ENCODE results near the gene FAT3. TPM values are rescaled to one million over a fixed set of nuclear protein-coding genes. Genes with fewer than 3 reads are reported as not detected.

The FAT3 gene
- total and polyA plus RNA-seq, 3 experiments from 2014 or later = not detected

- Histone ChIP-seq H3K27ac (ENCODE audit: low read depth, low read length) (no peak overlapping the region), H3K4me3 (ENCODE audit: low read length) (no peak overlapping the region), H3K9me3 (ENCODE audit: low read length) (no peaks in the 10 kb centered on the region), H3K27me3 (ENCODE audit: insufficient read depth, low read length, poor library complexity, severe bottlenecking) (no peaks in the 10 kb centered on the region), H3K36me3 (ENCODE audit: insufficient read depth, low read length) (no peaks in the 10 kb centered on the region), H3K4me1 (ENCODE audit: insufficient read depth, low read length) (no peaks in the 10 kb centered on the region)
- no peaks in the 10 kb centered on the region for H3K36me3 Mint-ChIP-seq
- no peaks in the 10 kb centered on the region for H3K4me1 Mint-ChIP-seq
- no peak for DNase-seq
- POLR2A ChIA-PET = no interaction called here
- CTCF ChIA-PET = no interaction called here
- H3K27ac Mint-ChIP-seq = no peak overlapping the region
- H3K27me3 Mint-ChIP-seq = no peaks in the 10 kb centered on the region
- no peak overlapping the region for H3K4me3 Mint-ChIP-seq
- H3K9me3 Mint-ChIP-seq = peaks cover 0 to 6% (median 2%) of the 10 kb centered on the region in 5 donors
Observed at GRCh38 chr11:92245700-92246271, 21.2 kb downstream of the FAT3 start.

- H3K27ac ChIP-seq (ENCODE audit: low read depth, low read length) = no peak overlapping the region
Observed at GRCh38 chr11:92246630-92247029, 22.0 kb downstream of the FAT3 start.

GRCh38 chr11:92249156-92249753 lies 24.6 kb downstream of the FAT3 start:
- Mint-ChIP-seq H3K4me3 (no peak overlapping the region), H3K4me1 (no peaks in the 10 kb centered on the region), H3K27me3 (no peaks in the 10 kb centered on the region), H3K36me3 (no peaks in the 10 kb centered on the region), H3K27ac (no peak overlapping the region), H3K9me3 (peaks cover 0 to 7% (median 2%) of the 10 kb centered on the region in 5 donors)
- H3K27ac ChIP-seq (ENCODE audit: low read depth, low read length) = no peak overlapping the region
- H3K4me1 ChIP-seq (ENCODE audit: insufficient read depth, low read length) = no peaks in the 10 kb centered on the region
- ChIA-PET POLR2A (no interaction called here), CTCF (no interaction called here)
- no peak overlapping the region for H3K4me3 ChIP-seq (ENCODE audit: low read length)
- H3K9me3 ChIP-seq (ENCODE audit: low read length) = no peaks in the 10 kb centered on the region
- H3K36me3 ChIP-seq (ENCODE audit: insufficient read depth, low read length) = no peaks in the 10 kb centered on the region
- no peak for DNase-seq
- H3K27me3 ChIP-seq (ENCODE audit: insufficient read depth, low read length, poor library complexity, severe bottlenecking) = no peaks in the 10 kb centered on the region

More at GRCh38 chr11:92246630-92247029, 22.0 kb downstream of the FAT3 start:
- Histone ChIP-seq H3K27me3 (ENCODE audit: insufficient read depth, low read length, poor library complexity, severe bottlenecking) (no peaks in the 10 kb centered on the region), H3K36me3 (ENCODE audit: insufficient read depth, low read length) (no peaks in the 10 kb centered on the region), H3K4me3 (ENCODE audit: low read length) (no peak overlapping the region), H3K4me1 (ENCODE audit: insufficient read depth, low read length) (no peaks in the 10 kb centered on the region), H3K9me3 (ENCODE audit: low read length) (no peaks in the 10 kb centered on the region)
- ChIA-PET POLR2A (no interaction called here), CTCF (no interaction called here)
- Mint-ChIP-seq H3K4me3 (no peak overlapping the region), H3K27me3 (no peaks in the 10 kb centered on the region), H3K4me1 (no peaks in the 10 kb centered on the region), H3K9me3 (peaks cover 0 to 6% (median 2%) of the 10 kb centered on the region in 5 donors), H3K27ac (no peak overlapping the region), H3K36me3 (no peaks in the 10 kb centered on the region)
- no peak for DNase-seq

- Histone ChIP-seq H3K27me3 (ENCODE audit: insufficient read depth, low read length, poor library complexity, severe bottlenecking) (no peaks in the 10 kb centered on the region), H3K4me3 (ENCODE audit: low read length) (no peak overlapping the region), H3K9me3 (ENCODE audit: low read length) (no peaks in the 10 kb centered on the region), H3K27ac (ENCODE audit: low read depth, low read length) (no peak overlapping the region), H3K4me1 (ENCODE audit: insufficient read depth, low read length) (no peaks in the 10 kb centered on the region), H3K36me3 (ENCODE audit: insufficient read depth, low read length) (no peaks in the 10 kb centered on the region)
- Mint-ChIP-seq H3K9me3 (peaks cover 0 to 7% (median 0%) of the 10 kb centered on the region in 5 donors), H3K4me1 (no peaks in the 10 kb centered on the region), H3K4me3 (no peak overlapping the region), H3K36me3 (no peaks in the 10 kb centered on the region), H3K27me3 (peaks cover 0 to 2% of the 10 kb centered on the region in 2 donors), H3K27ac (no peak overlapping the region)
- ChIA-PET CTCF (interaction anchor here (1.5 kb wide), 1 partner anchor 9 kb away, joined by 3 read pairs; no protein-coding TSS in a partner anchor), POLR2A (no interaction called here)
- DNase-seq = no peak
Observed at GRCh38 chr11:92251980-92252379, 27.4 kb downstream of the FAT3 start.

GRCh38 chr11:92253421-92253820 lies 28.8 kb downstream of the FAT3 start:
- H3K27me3 ChIP-seq (ENCODE audit: insufficient read depth, low read length, poor library complexity, severe bottlenecking) = no peaks in the 10 kb centered on the region
- Mint-ChIP-seq H3K36me3 (no peaks in the 10 kb centered on the region), H3K4me1 (no peaks in the 10 kb centered on the region), H3K27ac (no peak overlapping the region), H3K9me3 (peaks cover 0 to 7% (median 3%) of the 10 kb centered on the region in 5 donors), H3K27me3 (peaks cover 0 to 2% of the 10 kb centered on the region in 2 donors), H3K4me3 (no peak overlapping the region)
- ChIA-PET CTCF (no interaction called here), POLR2A (no interaction called here)
- H3K4me3 ChIP-seq (ENCODE audit: low read length) = no peak overlapping the region
- no peaks in the 10 kb centered on the region for H3K4me1 ChIP-seq (ENCODE audit: insufficient read depth, low read length)
- no peak for DNase-seq
- H3K27ac ChIP-seq (ENCODE audit: low read depth, low read length) = no peak overlapping the region
- H3K9me3 ChIP-seq (ENCODE audit: low read length) = no peaks in the 10 kb centered on the region
- H3K36me3 ChIP-seq (ENCODE audit: insufficient read depth, low read length) = no peaks in the 10 kb centered on the region

- CTCF ChIA-PET = no interaction called here
Observed at GRCh38 chr11:92253945-92254344, 29.3 kb downstream of the FAT3 start.

GRCh38 chr11:92257536-92257935 lies 32.9 kb downstream of the FAT3 start:
- POLR2A ChIA-PET = no interaction called here
- no peaks in the 10 kb centered on the region for H3K4me1 ChIP-seq (ENCODE audit: insufficient read depth, low read length)
- no peaks in the 10 kb centered on the region for H3K4me1 Mint-ChIP-seq
- CTCF ChIA-PET = no interaction called here
- H3K27me3 Mint-ChIP-seq = peaks cover 0 to 2% of the 10 kb centered on the region in 2 donors
- H3K27me3 ChIP-seq (ENCODE audit: insufficient read depth, low read length, poor library complexity, severe bottlenecking) = no peaks in the 10 kb centered on the region
- H3K4me3 ChIP-seq (ENCODE audit: low read length) = no peak overlapping the region
- H3K9me3 ChIP-seq (ENCODE audit: low read length) = no peaks in the 10 kb centered on the region
- no peak overlapping the region for H3K27ac Mint-ChIP-seq
- H3K36me3 ChIP-seq (ENCODE audit: insufficient read depth, low read length) = no peaks in the 10 kb centered on the region
- no peak for DNase-seq
- H3K9me3 Mint-ChIP-seq = peaks cover 0 to 21% (median 4%) of the 10 kb centered on the region in 5 donors
- no peak overlapping the region for H3K27ac ChIP-seq (ENCODE audit: low read depth, low read length)
- H3K4me3 Mint-ChIP-seq = no peak overlapping the region
- H3K36me3 Mint-ChIP-seq = no peaks in the 10 kb centered on the region

More at GRCh38 chr11:92253945-92254344, 29.3 kb downstream of the FAT3 start:
- peak overlapping the region in 1 of 7 donors; percentile 54 for H3K4me3 Mint-ChIP-seq
- no peaks in the 10 kb centered on the region for H3K27me3 ChIP-seq (ENCODE audit: insufficient read depth, low read length, poor library complexity, severe bottlenecking)
- no peak for DNase-seq
- H3K27ac ChIP-seq (ENCODE audit: low read depth, low read length) = no peak overlapping the region
- H3K4me1 ChIP-seq (ENCODE audit: insufficient read depth, low read length) = no peaks in the 10 kb centered on the region
- peaks cover 0 to 7% (median 4%) of the 10 kb centered on the region in 5 donors for H3K9me3 Mint-ChIP-seq
- H3K4me3 ChIP-seq (ENCODE audit: low read length) = no peak overlapping the region
- POLR2A ChIA-PET = no interaction called here
- H3K36me3 Mint-ChIP-seq = no peaks in the 10 kb centered on the region
- H3K4me1 Mint-ChIP-seq = no peaks in the 10 kb centered on the region
- H3K27me3 Mint-ChIP-seq = peaks cover 0 to 2% of the 10 kb centered on the region in 2 donors
- no peaks in the 10 kb centered on the region for H3K9me3 ChIP-seq (ENCODE audit: low read length)
- H3K36me3 ChIP-seq (ENCODE audit: insufficient read depth, low read length) = no peaks in the 10 kb centered on the region
- H3K27ac Mint-ChIP-seq = no peak overlapping the region

- Mint-ChIP-seq H3K9me3 (peaks cover 2 to 22% (median 3%) of the 10 kb centered on the region in 5 donors), H3K36me3 (no peaks in the 10 kb centered on the region), H3K4me3 (no peak overlapping the region), H3K4me1 (no peaks in the 10 kb centered on the region), H3K27me3 (no peaks in the 10 kb centered on the region), H3K27ac (no peak overlapping the region)
- Histone ChIP-seq H3K36me3 (ENCODE audit: insufficient read depth, low read length) (no peaks in the 10 kb centered on the region), H3K9me3 (ENCODE audit: low read length) (no peaks in the 10 kb centered on the region), H3K27me3 (ENCODE audit: insufficient read depth, low read length, poor library complexity, severe bottlenecking) (no peaks in the 10 kb centered on the region), H3K4me3 (ENCODE audit: low read length) (no peak overlapping the region), H3K4me1 (ENCODE audit: insufficient read depth, low read length) (no peaks in the 10 kb centered on the region), H3K27ac (ENCODE audit: low read depth, low read length) (no peak overlapping the region)
- ChIA-PET CTCF (no interaction called here), POLR2A (no interaction called here)
- DNase-seq = no peak
Observed at GRCh38 chr11:92259861-92260260, 35.2 kb downstream of the FAT3 start.

Data from CD8-positive, alpha-beta memory T cell (primary cell).